GM18526 (cell line): Measurements from ENCODE around the gene TNP1.

Experiments used
- POLR2A ChIP-seq: IDR thresholded peaks from 3 replicates; pipeline ENCODE4 v1.6.1; 2011; ENCODE audit not compliant: insufficient read length; ENCODE audit errors: extremely low read depth

The TNP1 gene

GRCh38 chr2:216859944-216860343 lies at the start of gene TNP1:
Gene TNP1 (minus strand): TSS chr2:216860064. CDS start chr2:216860034, 30 bp downstream.
- TF ChIP-seq POLR2A: no peak

- TF ChIP-seq POLR2A: no peak
Measured at GRCh38 chr2:216908300-216908699, 48.4 kb upstream of the TNP1 start.

GRCh38 chr2:216905649-216906329 lies 45.9 kb upstream of the TNP1 start:
- TF ChIP-seq POLR2A: no peak

GRCh38 chr2:216904974-216905373 lies 45.1 kb upstream of the TNP1 start:
- TF ChIP-seq POLR2A: no peak

DNA sequence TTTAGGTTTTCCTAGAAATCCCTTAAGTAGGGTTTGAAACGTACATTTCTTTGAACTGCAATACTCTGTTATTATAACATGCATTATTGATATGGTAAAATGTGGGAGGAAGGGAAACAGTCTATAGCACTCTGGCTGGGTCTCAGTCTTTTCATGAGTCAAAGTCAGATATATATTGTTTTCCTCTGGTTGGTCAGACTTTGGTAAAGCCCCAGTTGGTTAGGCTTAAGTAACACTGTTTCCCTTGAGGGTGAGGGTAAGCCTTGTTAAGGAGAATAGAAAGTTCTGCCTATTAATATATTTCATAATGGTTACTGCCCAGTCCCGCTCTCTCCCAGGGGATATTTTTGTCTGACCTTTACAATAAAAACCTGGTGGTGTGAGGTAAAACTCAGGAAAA lies 44.7 kb upstream of the TNP1 start:
- no peak for TF ChIP-seq POLR2A

- TF ChIP-seq POLR2A: no peak
Measured at GRCh38 chr2:216903470-216903869, 43.6 kb upstream of the TNP1 start.

- TF ChIP-seq POLR2A: no peak
Measured at GRCh38 chr2:216901273-216901672, 41.4 kb upstream of the TNP1 start.

- no peak for TF ChIP-seq POLR2A
Measured at GRCh38 chr2:216900406-216900805, 40.5 kb upstream of the TNP1 start.

GRCh38 chr2:216897561-216898203 lies 37.8 kb upstream of the TNP1 start:
- no peak for TF ChIP-seq POLR2A

- no peak for TF ChIP-seq POLR2A
Measured at GRCh38 chr2:216890138-216890537, 30.3 kb upstream of the TNP1 start.

DNA sequence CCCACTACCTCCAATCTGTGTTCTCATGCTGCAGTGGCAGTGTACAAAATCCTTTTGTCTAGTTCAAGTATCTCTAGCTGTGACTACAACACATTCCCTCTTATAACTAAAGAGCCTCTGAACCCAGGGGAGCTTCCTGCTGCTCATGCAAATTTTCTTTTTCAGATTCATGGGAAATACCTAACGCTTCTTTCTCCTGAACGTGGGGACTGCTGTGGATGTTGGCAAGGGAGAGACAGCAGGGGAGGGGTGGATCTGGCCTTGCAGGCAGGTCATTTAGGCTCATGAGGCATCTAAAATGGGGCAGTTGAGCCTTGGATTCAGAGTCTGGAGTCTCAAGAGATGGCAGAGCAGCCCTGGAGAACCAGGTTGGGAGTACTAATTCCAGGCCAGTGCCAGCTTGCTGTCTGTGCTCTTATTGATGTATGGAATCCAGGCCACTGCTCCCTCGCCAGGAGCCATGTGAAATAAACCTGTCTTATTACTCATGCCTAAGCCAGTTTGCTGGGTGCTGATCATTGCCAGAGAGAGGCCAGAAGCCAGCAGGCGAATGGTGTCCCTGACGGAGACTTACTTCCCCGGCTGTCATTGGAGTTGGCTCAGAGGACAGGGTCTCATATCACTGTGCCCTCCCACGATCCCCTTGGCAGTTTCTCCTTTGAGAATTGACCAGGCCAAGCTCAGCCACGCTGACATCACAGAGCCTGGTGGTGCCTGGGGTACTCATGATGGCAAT lies 29.2 kb upstream of the TNP1 start:
- TF ChIP-seq POLR2A: no peak

GRCh38 chr2:216888081-216888480 lies 28.2 kb upstream of the TNP1 start:
- no peak for TF ChIP-seq POLR2A

- TF ChIP-seq POLR2A: no peak
Measured at GRCh38 chr2:216887138-216887537, 27.3 kb upstream of the TNP1 start.

DNA sequence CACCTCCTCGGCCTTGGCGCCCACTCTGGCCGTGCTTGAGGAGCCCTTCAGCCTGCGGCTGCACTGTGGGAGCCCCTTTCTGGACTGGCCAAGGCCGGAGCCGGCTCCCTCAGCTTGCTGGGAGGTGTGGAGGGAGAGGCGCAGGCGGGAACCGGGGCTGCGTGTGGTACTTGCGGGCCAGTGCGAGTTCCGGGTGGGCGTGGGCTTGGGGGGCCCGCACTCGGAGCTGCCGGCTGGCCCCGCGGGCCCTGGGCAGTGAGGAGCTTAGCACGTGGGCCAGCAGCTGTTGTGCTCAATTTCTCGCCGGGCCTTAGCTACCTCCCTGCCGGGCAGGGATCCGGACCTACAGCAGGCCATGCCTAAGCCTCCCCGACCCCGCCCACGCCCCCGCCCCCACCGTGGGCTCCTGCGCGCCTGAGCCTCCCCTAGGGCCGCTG lies 25.3 kb upstream of the TNP1 start:
- no peak for TF ChIP-seq POLR2A

GRCh38 chr2:216884347-216884746 lies 24.5 kb upstream of the TNP1 start:
- no peak for TF ChIP-seq POLR2A

DNA sequence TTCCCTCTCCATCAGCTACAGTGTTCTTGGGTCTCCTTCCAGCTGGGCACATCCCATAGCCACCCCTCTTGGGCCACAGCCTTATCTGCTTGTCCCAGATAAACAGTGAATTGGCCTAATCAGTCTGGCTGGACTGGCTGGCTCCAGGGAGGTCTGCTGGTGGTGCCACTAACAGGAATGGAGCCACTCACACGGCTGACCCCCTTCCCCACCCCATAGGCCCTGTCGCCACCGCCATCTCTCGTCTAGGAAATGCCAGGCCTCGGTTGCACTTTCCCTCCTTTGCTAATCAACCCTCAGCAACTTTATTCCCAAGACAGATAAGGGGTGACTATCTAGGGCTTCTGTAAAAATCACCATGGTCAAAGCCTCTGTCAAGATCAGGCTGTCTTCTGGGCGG lies 23.0 kb upstream of the TNP1 start:
- no peak for TF ChIP-seq POLR2A
